Mesendoderm (in vitro differentiated cells): ENCODE data around the gene S1PR3.

ENCODE experiments used
- DNase-seq: peaks from one replicate; pipeline ENCODE4 v3.0.0; 2013
- H2AK5ac ChIP-seq: 2 replicates; pipeline ENCODE4 v1.6.1; 2013; ENCODE audit warnings: low read length, inconsistent platforms
- H2BK120ac ChIP-seq: 2 replicates; pipeline ENCODE4 v1.6.1; 2013; ENCODE audit warnings: low read depth, mild to moderate bottlenecking, low read length, moderate library complexity, mixed read lengths
- H2BK15ac ChIP-seq: replicated peaks from 2 replicates; pipeline ENCODE4 v1.6.1; 2013; ENCODE audit warnings: low read depth, mild to moderate bottlenecking, moderate library complexity
- H2BK5ac ChIP-seq: 2 replicates; pipeline ENCODE4 v1.6.1; 2013; ENCODE audit warnings: low read length, inconsistent platforms
- H3K18ac ChIP-seq: 2 replicates; pipeline ENCODE4 v1.6.1; 2013; ENCODE audit warnings: mild to moderate bottlenecking, low read length, mixed read lengths
- H3K23ac ChIP-seq: one replicate; pipeline ENCODE4 v1.6.1; 2013; ENCODE audit warnings: low read length
- H3K27ac ChIP-seq: 2 replicates; pipeline ENCODE4 v1.5.1; 2013; ENCODE audit warnings: low read depth, mild to moderate bottlenecking, inconsistent platforms, low read length, moderate library complexity
- H3K27me3 ChIP-seq: 2 replicates; pipeline ENCODE4 v1.6.1; 2013; ENCODE audit warnings: low read length, control low read depth, mild to moderate bottlenecking, inconsistent platforms; ENCODE audit not compliant: insufficient read depth, poor library complexity
- H3K36me3 ChIP-seq: 2 replicates; pipeline ENCODE4 v1.6.1; 2013; ENCODE audit warnings: low read length, inconsistent platforms; ENCODE audit not compliant: control insufficient read depth, insufficient read depth
- H3K4ac ChIP-seq: one replicate; pipeline ENCODE4 v1.6.1; 2013; ENCODE audit warnings: low read depth, mild to moderate bottlenecking, low read length, moderate library complexity
- H3K4me1 ChIP-seq: 2 replicates; pipeline ENCODE4 v1.6.1; 2013; ENCODE audit warnings: low read depth, low read length, inconsistent platforms; ENCODE audit not compliant: control insufficient read depth
- H3K4me2 ChIP-seq: 2 replicates; pipeline ENCODE4 v1.6.1; 2013; ENCODE audit warnings: low read length
- H3K4me3 ChIP-seq: 2 replicates; pipeline ENCODE4 v1.5.1; 2013; ENCODE audit warnings: mild to moderate bottlenecking, low read length
- H3K56ac ChIP-seq: one replicate; pipeline ENCODE4 v1.6.1; 2013; ENCODE audit warnings: low read length
- H3K79me1 ChIP-seq: 2 replicates; pipeline ENCODE4 v1.6.1; 2013; ENCODE audit warnings: low read length, inconsistent platforms
- H3K79me2 ChIP-seq: 2 replicates; pipeline ENCODE4 v1.6.1; 2013; ENCODE audit warnings: mild to moderate bottlenecking, low read length; ENCODE audit not compliant: control insufficient read depth, insufficient read depth
- H3K9ac ChIP-seq: 2 replicates; pipeline ENCODE4 v1.6.1; 2013; ENCODE audit warnings: low read length, inconsistent platforms
- H4K5ac ChIP-seq: one replicate; pipeline ENCODE4 v1.6.1; 2013; ENCODE audit warnings: low read length
- H4K8ac ChIP-seq: one replicate; pipeline ENCODE4 v1.6.1; 2013; ENCODE audit warnings: low read depth, mild to moderate bottlenecking, control low read depth, low read length, moderate library complexity
- WGBS: extraction: QIAGEN DNeasy Blood & Tissue Kit; methylation state at CpG from one replicate; pipeline ENCODE4 v1.1.7; 2013; ENCODE audit warnings: low lambda C conversion rate, missing lambda C conversion rate; ENCODE audit not compliant: insufficient coverage; ENCODE audit errors: extremely low coverage; 5-methylcytosine and 5-hydroxymethylcytosine counted together

The S1PR3 gene

DNA sequence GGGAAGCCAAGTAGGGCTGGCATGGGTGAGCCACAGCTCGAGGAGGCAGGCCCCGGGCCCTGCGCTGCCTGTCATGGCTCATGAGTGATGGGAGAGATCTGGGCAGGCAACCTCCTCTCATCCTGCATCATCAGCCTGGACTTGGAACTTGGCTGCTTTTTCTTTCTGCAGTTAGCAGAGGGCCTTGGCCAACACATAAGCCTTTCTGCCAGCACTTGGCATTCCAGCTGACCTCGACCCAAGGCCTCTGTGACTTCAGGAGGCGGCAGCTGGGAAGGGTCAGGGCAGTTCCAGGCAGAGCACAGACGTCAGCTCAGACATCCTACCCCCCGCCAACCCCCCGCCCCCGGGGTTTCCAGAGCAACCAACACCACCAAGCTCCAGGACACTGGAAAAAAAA, 7.6 kb downstream of the S1PR3 start:
- Histone ChIP-seq H3K23ac (no peak overlapping the region), H2AK5ac (no peak overlapping the region), H3K4me2 (no peak overlapping the region), H3K9ac (no peak overlapping the region), H4K8ac (no peak overlapping the region), H3K4me1 (no peaks in the 10 kb centered on the region), H3K4ac (no peak overlapping the region), H3K27ac (no peak overlapping the region), H3K79me1 (peaks cover 8% of the 10 kb centered on the region), H3K27me3 (no peaks in the 10 kb centered on the region), H3K56ac (no peak overlapping the region), H3K79me2 (peaks cover 5% of the 10 kb centered on the region), H2BK120ac (no peak overlapping the region), H2BK5ac (no peak overlapping the region), H3K36me3 (peaks cover 18% of the 10 kb centered on the region), H4K5ac (no peak overlapping the region), H3K18ac (no peak overlapping the region), H2BK15ac (no peak overlapping the region), H3K4me3 (no peak overlapping the region)
- DNase-seq = no peak
- WGBS = no CpG with 5 or more reads among the region's 9 CpGs

DNA sequence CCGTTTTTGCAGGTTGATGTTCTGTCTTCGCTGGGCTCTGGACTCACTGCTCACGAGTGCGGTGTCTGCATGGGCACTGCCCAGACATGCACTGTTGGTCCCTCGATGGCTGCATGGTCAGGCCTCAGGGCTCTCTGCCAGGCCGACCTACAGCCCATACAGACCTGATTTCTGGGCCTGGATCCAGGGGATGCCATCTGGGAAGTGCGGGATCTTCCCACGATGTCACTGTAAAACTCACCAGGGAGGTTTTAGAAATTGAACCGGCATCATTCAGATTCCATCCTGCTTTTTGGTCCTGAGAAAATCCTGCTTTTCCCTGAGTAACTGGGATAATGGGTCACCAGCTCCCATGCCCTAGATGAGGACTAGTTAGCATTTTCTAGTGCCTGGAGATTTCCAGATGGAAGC, 9.1 kb downstream of the S1PR3 start:
- no peak for DNase-seq
- Histone ChIP-seq H3K27me3 (no peaks in the 10 kb centered on the region), H3K56ac (peak overlapping the region; percentile 77), H3K79me2 (peaks cover 2% of the 10 kb centered on the region), H2AK5ac (no peak overlapping the region), H2BK5ac (no peak overlapping the region), H4K5ac (no peak overlapping the region), H3K4me1 (no peaks in the 10 kb centered on the region), H3K23ac (no peak overlapping the region), H3K4me2 (no peak overlapping the region), H3K9ac (peak overlapping the region; percentile 21), H3K18ac (no peak overlapping the region), H2BK15ac (no peak overlapping the region), H3K36me3 (peaks cover 18% of the 10 kb centered on the region), H3K79me1 (peaks cover 2% of the 10 kb centered on the region), H4K8ac (no peak overlapping the region), H3K27ac (no peak overlapping the region), H3K4ac (no peak overlapping the region), H2BK120ac (no peak overlapping the region), H3K4me3 (no peak overlapping the region)
- no CpG with 5 or more reads among the region's 9 CpGs for WGBS

DNA sequence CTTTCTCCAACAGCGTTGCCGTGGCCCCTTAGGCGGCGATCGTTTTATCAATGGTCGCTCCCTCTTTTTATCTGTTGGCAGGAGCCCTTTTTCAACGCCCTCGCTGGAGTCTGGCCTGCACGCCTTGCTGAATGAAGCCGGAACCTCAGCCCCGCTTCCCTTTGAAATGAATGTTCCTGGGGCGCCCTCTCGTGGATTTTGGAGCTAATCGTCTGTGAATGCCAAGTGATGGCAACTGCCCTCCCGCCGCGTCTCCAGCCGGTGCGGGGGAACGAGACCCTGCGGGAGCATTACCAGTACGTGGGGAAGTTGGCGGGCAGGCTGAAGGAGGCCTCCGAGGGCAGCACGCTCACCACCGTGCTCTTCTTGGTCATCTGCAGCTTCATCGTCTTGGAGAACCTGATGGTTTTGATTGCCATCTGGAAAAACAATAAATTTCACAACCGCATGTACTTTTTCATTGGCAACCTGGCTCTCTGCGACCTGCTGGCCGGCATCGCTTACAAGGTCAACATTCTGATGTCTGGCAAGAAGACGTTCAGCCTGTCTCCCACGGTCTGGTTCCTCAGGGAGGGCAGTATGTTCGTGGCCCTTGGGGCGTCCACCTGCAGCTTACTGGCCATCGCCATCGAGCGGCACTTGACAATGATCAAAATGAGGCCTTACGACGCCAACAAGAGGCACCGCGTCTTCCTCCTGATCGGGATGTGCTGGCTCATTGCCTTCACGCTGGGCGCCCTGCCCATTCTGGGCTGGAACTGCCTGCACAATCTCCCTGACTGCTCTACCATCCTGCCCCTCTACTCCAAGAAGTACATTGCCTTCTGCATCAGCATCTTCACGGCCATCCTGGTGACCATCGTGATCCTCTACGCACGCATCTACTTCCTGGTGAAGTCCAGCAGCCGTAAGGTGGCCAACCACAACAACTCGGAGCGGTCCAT, 10.0 kb downstream of the S1PR3 start:
- no peak overlapping the region for H3K23ac ChIP-seq
- H3K9ac ChIP-seq = peak overlapping the region; percentile 42
- H3K56ac ChIP-seq = peak overlapping the region; percentile 77
- no peaks in the 10 kb centered on the region for H3K27me3 ChIP-seq
- no CpG with 5 or more reads among the region's 52 CpGs for WGBS
- no peak overlapping the region for H2BK15ac ChIP-seq
- DNase-seq = peak; percentile 93
- H3K79me2 ChIP-seq = peaks cover 1% of the 10 kb centered on the region
- no peak overlapping the region for H3K4me3 ChIP-seq
- H4K8ac ChIP-seq = no peak overlapping the region
- H2AK5ac ChIP-seq = no peak overlapping the region
- peaks cover 2% of the 10 kb centered on the region for H3K79me1 ChIP-seq
- no peak overlapping the region for H2BK120ac ChIP-seq
- no peak overlapping the region for H3K4ac ChIP-seq
- H3K4me2 ChIP-seq = peak overlapping the region; percentile 16
- no peak overlapping the region for H2BK5ac ChIP-seq
- no peak overlapping the region for H3K18ac ChIP-seq
- no peak overlapping the region for H3K27ac ChIP-seq
- no peaks in the 10 kb centered on the region for H3K4me1 ChIP-seq
- H3K36me3 ChIP-seq = peaks cover 16% of the 10 kb centered on the region
- no peak overlapping the region for H4K5ac ChIP-seq

DNA sequence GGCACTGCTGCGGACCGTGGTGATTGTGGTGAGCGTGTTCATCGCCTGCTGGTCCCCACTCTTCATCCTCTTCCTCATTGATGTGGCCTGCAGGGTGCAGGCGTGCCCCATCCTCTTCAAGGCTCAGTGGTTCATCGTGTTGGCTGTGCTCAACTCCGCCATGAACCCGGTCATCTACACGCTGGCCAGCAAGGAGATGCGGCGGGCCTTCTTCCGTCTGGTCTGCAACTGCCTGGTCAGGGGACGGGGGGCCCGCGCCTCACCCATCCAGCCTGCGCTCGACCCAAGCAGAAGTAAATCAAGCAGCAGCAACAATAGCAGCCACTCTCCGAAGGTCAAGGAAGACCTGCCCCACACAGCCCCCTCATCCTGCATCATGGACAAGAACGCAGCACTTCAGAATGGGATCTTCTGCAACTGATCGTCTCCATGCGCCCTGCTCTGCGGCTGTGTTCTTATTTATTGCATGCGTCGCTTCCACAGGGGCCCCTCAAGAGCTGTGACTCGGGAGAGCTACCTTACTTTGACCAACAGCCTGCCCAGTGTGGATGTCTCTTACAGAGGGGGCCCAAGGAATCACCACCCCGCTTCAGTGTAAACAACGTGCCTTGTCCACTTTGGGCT, 10.8 kb downstream of the S1PR3 start:
- DNase-seq = no peak
- Histone ChIP-seq H3K4me3 (no peak overlapping the region), H3K79me1 (peaks cover 2% of the 10 kb centered on the region), H3K56ac (no peak overlapping the region), H3K18ac (no peak overlapping the region), H3K4me1 (no peaks in the 10 kb centered on the region), H2AK5ac (no peak overlapping the region), H3K4me2 (no peak overlapping the region), H3K9ac (no peak overlapping the region), H3K23ac (no peak overlapping the region), H3K27ac (no peak overlapping the region), H2BK120ac (no peak overlapping the region), H3K36me3 (peaks cover 15% of the 10 kb centered on the region), H4K8ac (no peak overlapping the region), H3K4ac (no peak overlapping the region), H3K27me3 (no peaks in the 10 kb centered on the region), H4K5ac (no peak overlapping the region), H2BK5ac (no peak overlapping the region), H2BK15ac (no peak overlapping the region), H3K79me2 (no peaks in the 10 kb centered on the region)
- WGBS = no CpG with 5 or more reads among the region's 27 CpGs

DNA sequence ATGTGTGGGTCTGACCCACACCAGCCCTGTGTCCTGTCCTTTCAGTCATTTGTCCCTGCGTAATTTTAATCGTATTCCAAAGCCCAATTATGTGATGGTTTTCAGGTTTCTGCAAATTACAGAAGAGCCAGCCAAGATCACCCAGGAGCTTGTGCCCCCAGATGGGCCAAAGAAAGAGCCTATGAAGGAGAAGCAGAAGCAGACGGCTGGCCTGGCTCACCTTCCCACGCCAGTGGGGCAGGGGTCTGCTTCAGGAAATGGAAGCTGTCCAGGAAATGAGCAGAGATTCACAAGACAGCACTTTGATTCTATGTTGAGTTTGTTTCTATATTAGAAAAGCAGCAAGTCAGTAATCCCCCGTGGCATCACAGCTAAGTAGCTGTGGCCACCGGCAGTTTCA, 11.7 kb downstream of the S1PR3 start:
- no peak overlapping the region for H3K56ac ChIP-seq
- no peak overlapping the region for H4K8ac ChIP-seq
- no peaks in the 10 kb centered on the region for H3K79me2 ChIP-seq
- H3K4ac ChIP-seq = no peak overlapping the region
- no peak overlapping the region for H3K23ac ChIP-seq
- no peak for DNase-seq
- peaks cover 15% of the 10 kb centered on the region for H3K36me3 ChIP-seq
- no peaks in the 10 kb centered on the region for H3K4me1 ChIP-seq
- H2BK15ac ChIP-seq = no peak overlapping the region
- no peak overlapping the region for H4K5ac ChIP-seq
- H2BK120ac ChIP-seq = no peak overlapping the region
- H2AK5ac ChIP-seq = no peak overlapping the region
- WGBS = no CpG with 5 or more reads among the region's 6 CpGs
- H3K18ac ChIP-seq = no peak overlapping the region
- H3K79me1 ChIP-seq = peaks cover 2% of the 10 kb centered on the region
- no peak overlapping the region for H3K9ac ChIP-seq
- H3K27me3 ChIP-seq = no peaks in the 10 kb centered on the region
- H3K4me2 ChIP-seq = no peak overlapping the region
- no peak overlapping the region for H2BK5ac ChIP-seq
- H3K4me3 ChIP-seq = no peak overlapping the region
- H3K27ac ChIP-seq = no peak overlapping the region
